Fibroblast of skin of back (primary cell): ENCODE results near the gene DICER1.

ENCODE experiments used
- DNase-seq: peaks from one replicate; pipeline ENCODE4 v3.0.0-alpha.2; 2013

The DICER1 gene

DNA sequence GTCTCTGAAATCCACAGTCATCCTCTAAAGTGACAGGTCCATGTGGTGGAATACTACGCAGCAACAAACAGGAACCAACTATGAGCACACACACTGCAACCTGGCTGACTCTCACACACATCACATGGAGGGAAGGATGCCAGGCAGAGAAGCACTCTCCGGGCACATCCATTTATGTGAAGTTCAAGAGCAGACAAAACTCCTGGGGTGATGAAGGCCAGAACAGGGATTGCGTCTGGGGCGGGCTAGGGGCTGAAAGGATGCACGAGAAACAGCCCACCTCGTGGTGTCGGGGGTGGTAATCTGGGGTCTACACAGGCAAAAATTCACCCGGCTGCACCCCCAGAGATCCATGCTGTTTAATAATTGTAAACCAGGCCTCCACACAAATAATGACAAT lies 100.2 kb downstream of the DICER1 start:
- no peak for DNase-seq

GRCh38 chr14:95056476-95056875 lies 100.9 kb downstream of the DICER1 start:
- no peak for DNase-seq

GRCh38 chr14:95055318-95055717 lies 102.0 kb downstream of the DICER1 start:
- DNase-seq, result no peak

DNA sequence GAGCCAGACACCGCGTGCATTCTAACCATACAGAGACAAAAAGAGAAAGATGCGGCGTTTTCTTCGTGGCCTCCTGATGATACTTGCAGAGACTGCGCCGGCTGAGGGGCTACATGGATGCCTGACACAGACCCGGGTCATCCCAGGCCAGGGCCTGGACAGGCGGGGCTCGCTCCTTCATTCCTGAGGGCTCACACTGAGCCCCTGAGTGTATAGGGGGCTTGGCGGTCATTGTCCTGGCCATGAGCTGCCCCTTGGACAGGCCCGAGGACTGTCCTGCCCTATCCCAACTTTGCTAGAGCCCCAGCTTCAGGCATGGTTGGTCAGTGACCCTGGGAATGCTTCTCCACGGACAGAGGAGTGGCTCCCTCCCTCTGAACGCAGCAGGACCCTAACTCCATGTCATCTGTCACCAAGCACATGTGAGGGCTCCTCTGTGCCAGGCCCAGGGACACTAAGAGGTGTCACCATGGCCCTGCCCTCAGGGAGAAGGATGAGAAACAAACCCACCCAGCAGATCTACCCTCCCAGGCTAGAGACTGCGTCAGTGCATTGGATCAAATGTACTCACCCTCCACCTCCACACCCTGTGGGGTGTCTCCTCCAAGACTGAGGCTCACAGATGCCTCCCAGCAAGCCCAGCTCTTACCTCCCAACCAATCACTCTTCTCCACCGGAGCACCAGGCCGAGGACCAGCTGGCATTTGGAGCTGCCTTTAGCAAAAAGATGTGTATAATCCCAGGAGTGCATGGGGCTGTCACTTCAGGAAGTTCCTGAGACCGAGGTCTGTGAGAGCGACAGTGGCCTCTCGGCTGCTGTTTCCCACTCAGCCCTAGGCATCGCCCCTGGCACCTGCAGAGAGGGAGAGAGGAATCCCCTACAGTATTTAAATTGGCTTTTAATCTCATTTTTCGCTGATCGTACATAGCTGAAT lies 102.7 kb downstream of the DICER1 start:
- DNase-seq, result no peak

DNA sequence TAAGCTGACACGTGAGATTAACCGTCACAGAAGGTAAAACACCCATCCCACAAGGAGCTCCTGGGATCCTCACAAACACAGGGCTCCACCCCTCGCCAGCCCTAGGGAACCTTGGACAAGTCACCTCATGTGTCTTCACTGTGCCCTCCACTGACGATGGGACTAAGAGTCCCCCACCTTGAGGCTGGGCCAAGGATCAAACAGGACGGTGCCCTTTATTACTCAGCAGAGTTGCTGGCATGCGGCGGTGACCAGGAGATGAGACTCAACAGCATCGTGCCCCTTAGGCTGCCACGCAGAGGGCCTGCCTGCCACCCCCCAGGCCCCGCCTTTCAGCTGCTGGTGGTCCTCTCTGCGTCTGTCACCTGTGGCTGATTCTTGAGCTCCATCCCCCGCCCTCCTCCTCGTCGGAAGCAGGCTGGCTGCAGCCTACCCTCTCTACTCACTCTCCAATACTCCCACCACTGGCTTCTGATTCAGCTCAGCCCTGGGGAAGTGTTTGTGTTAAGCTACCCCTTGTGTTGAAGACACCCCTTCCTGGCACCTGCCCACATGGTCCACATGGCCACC lies 105.2 kb downstream of the DICER1 start:
- no peak for DNase-seq

DNA sequence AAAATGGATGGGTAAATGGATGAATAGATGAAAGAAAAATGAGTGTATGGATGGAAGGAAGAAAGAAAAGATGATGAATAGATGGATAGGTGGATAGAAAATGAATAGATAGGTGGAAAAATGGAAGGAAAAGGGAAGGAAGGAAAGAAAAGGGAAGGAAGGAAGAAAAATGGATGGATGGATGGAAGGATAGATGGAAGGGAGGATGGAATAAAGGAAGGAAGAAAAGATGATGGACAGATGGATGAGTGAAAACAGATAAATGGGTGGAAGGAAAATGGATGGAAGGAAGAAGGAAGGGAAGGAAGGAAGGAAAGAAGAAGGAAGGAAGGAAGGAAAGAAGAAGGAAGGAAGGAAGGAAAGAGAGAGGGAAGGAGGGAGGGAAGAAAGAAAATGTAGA lies 107.4 kb downstream of the DICER1 start:
- DNase-seq, result no peak

GRCh38 chr14:95048771-95049312 lies 108.5 kb downstream of the DICER1 start:
- DNase-seq, result no peak

DNA sequence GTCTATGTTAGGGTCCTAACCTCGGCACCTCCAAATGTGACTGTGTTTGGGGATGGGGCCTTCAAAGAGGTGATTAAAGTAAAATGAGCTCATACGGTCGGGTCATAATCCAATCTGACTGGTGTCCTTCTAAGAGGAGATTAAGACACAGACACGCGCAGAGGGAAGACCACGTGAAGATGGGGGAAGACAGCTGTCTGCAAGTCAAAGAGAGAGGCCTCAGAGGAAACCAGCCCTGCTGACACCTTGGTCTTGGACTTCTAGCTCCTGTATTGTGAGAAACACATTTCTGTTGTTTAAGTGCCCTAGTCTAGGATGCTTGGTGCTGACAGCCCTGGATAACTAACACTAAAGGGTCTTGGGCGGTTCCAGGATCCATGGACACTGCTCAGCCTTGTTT lies 109.6 kb downstream of the DICER1 start:
- DNase-seq, result no peak

DNA sequence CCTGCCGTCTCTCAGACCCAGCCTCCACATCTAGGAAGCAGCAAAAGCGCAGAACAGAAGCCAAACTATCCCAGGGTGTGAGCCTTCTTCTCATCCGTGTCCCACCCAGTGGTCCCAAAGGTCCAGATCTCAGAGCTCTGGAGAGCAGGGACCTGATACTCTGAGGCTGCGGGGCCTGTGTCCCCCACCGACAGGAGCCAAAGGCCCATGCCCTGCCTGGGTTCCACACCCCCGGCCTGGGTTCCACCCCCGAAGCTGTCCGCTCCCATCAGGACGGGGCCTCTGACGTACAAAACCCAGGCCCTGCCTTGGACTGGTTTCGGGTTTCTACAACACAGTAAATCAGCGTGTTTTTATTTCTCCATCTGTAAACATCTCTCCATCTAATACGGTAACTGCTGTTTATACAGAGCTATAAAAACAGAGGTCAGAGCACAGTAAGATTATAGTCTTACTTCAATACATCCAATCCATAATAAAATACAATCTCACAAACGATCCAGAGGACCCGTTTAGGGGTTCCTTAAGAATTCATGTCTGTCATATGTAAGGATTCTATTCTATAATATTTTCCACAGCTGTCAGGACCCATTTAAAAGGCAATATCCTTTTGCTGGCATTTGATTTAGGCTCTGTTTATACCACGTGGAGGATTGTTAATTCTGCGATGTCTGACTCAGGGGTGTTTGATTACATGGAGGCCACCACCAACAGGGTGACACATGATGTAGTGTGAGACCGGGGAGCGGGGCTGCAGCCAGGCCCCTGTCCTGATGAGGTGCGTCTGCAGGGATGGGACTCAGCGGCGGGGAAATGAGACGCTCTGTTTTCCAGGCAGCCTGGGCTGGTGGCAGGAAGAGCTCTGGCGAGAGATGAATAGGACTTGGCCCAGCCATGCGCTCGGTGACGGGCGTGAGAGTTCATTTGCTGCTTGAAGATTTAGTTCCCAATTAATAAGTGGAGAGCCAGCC lies 110.3 kb downstream of the DICER1 start:
- DNase-seq, result no peak

DNA sequence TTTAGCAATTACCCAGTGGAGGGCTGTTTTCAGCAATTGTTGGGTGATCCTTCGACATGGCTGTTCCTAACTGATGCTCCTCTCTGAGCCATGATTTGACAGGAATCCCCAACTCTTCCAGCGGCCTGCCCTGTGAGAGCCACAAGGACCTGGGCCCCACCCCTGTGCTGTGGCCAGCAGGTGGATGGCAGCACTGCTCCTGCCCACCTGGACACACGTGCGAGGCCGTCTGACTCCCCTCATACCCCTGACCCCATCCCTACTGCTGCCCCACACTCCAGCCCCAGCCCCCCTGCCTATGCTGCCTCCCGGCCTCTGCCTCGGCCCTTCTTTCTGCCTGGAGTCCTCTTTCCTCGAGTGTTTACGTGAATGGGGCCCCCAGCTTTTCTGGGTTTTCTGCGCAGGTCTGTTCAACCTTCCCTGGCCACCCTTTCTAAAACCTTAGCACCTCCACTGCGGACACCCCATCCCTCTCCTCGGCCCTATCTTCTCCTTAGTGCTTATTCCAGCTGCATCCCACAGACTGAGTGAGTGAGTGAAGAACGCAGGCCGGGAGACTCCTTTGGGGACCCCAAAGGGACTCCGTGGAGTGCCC lies 111.4 kb downstream of the DICER1 start:
- DNase-seq, result no peak

- no peak for DNase-seq
Measured at GRCh38 chr14:95045106-95045701, 112.1 kb downstream of the DICER1 start.

- DNase-seq, result no peak
Measured at GRCh38 chr14:95044463-95045105, 112.7 kb downstream of the DICER1 start.

DNA sequence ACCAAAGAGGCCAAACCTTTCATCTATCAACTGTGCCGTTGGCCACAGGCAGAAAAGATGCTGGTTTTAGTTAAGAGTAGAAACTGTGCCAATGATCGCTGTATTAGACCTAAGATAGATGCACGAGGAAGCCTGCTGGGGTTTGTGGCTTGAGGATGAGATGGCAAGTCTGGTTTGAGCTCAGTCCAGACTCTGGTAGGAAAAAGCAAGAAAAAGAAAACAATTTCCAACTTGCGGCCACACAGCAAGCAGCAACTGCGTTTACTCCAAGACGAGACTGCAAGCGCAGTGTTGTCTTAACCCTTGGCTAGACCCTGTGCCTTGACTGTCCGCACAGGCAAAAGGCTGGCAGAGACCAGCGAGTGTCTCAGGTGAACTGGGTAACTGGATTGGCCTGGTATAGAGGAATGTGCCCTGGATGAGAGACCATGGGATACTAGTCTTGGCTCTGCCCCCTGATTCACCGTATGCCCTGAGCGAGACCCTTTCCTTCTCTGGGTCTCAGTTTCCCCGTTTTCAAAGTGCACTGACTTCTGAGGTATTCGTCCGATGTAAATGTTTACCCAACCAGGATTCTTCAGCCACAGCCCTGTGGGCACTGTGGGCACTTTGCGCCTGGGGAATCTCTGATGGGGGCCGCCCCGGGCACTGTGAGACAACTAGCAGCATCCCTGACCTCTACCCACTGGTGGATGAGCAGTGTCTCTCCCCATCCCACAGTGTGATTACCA lies 113.4 kb downstream of the DICER1 start:
- no peak for DNase-seq

DNA sequence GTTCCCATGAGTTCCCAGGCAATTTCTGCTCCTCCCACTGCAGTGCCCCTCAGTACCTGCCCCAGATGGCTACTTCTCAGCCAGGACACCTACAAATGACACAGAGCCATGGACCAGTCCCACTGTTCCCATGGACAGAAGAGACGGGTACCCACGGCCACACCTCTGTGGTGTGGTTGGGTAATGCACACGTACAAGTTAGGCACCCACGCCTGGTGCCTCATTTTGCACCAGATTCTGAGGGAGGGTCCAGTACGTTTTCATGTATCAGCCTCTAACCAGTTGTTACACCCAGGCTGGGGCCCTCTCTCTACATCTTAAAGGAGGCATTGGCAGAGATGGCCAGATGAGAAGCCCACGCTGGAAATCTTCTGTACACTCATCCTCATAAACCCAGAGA lies 114.0 kb downstream of the DICER1 start:
- no peak for DNase-seq

- no peak for DNase-seq
Measured at GRCh38 chr14:95041477-95042020, 115.8 kb downstream of the DICER1 start.

GRCh38 chr14:95040708-95041476 lies 116.4 kb downstream of the DICER1 start:
- DNase-seq, result peak; percentile 57

DNA sequence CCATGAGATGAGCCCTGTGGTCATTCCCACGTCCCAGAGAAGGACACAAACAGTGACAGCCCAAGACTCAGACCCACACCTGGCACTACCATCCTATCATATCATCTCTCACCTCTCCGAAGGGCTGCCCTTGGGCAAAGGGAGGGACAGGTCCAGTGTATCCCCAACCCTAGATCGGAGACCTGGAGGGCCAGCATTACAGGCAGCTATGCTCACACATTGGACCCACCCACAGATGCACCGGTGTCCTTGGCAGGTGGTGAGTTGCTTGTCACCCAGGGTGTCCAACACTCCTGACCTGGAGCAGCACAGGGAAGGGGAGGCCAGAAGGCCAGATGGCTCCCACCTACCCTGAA lies 117.4 kb downstream of the DICER1 start:
- no peak for DNase-seq

DNA sequence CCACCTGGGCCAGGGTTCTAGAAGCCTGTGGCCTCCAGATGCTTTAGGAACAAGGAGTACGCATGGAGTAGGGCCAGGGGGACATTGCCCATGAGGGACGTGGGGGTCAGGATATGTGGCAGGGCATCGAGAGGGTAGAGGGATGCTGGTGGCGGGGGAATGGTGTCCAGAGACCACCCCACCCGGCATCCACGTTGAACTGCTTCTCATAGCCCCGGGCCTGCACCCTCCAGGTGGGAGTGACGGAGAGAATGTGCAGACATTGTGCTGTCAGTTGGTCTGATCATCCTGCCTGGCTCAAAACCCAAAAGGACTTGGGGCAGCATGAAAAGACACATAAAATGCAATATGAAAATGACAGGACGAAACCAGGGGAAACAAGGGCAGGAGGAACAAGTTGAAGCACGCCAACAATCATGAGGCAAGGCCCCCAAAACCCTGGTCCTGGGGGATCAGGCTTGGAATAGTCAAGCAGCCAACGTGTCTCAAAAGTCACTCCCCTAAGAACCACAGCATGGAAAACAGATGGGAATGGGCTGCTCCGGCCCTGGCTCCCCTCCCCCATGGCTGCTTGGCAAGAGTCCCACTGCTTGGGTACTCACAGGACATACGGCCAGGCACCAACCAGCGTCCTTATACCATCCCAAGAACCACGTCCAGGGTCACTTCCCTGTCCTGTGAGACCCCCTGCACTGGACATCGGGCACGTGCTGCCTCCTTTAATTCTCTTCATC lies 117.9 kb downstream of the DICER1 start:
- no peak for DNase-seq
